Neuronal stem cell (in vitro differentiated cells): ENCODE results near the gene POLDIP2. TPM values are rescaled to one million over a fixed set of nuclear protein-coding genes. Genes with fewer than 3 reads are reported as not detected.

Experiments
- DNase-seq: peaks from one replicate; pipeline ENCODE4 v3.0.0-alpha.2; 2013; ENCODE audit warnings: low spot score
- H2AFZ ChIP-seq: one replicate; pipeline ENCODE4 v1.6.1; 2013; ENCODE audit warnings: mild to moderate bottlenecking, low read length, inconsistent platforms
- H2AK5ac ChIP-seq: 2 replicates; pipeline ENCODE4 v1.6.1; 2013; ENCODE audit warnings: low read depth, mild to moderate bottlenecking, inconsistent platforms, low read length, moderate library complexity, mixed read lengths
- H2BK120ac ChIP-seq: 2 replicates; pipeline ENCODE4 v1.6.1; 2013; ENCODE audit warnings: low read depth, mild to moderate bottlenecking, inconsistent platforms, low read length, moderate library complexity, mixed read lengths
- H2BK12ac ChIP-seq: one replicate; pipeline ENCODE4 v1.6.1; 2013; ENCODE audit warnings: low read length, inconsistent platforms
- H2BK15ac ChIP-seq: 2 replicates; pipeline ENCODE4 v1.6.1; 2013; ENCODE audit warnings: mild to moderate bottlenecking, low read length, inconsistent platforms, mixed read lengths
- H2BK5ac ChIP-seq: one replicate; pipeline ENCODE4 v1.6.1; 2013; ENCODE audit warnings: inconsistent platforms, mild to moderate bottlenecking, low read length, moderate library complexity
- H3K14ac ChIP-seq: one replicate; pipeline ENCODE4 v1.6.1; 2013; ENCODE audit warnings: low read length, inconsistent platforms
- H3K18ac ChIP-seq: 2 replicates; pipeline ENCODE4 v1.6.1; 2013; ENCODE audit warnings: low read length, inconsistent platforms
- H3K23ac ChIP-seq: 2 replicates; pipeline ENCODE4 v1.6.1; 2013; ENCODE audit warnings: low read depth, mild to moderate bottlenecking, mixed read lengths, low read length, inconsistent platforms; ENCODE audit not compliant: poor library complexity
- H3K27ac ChIP-seq: replicated peaks from 3 replicates; pipeline ENCODE4 v1.5.1; 2013; ENCODE audit warnings: low read length, inconsistent platforms
- H3K27me3 ChIP-seq, 3 experiments: 2 replicates each; pipeline ENCODE4 v1.6.1; 2013; ENCODE audit warnings: low read length in 3 of 3, mild to moderate bottlenecking in 2 of 3, inconsistent platforms in 1 of 3, low read depth in 1 of 3, mixed read lengths in 1 of 3, moderate library complexity in 1 of 3; ENCODE audit not compliant: control insufficient read depth in 3 of 3, insufficient read depth in 3 of 3
- H3K36me3 ChIP-seq, 2 donors: replicated peaks in 1 of 2; 2 replicates each; pipeline ENCODE4 v1.6.1; 2013; ENCODE audit warnings: low read length in 2 of 2; ENCODE audit not compliant: control insufficient read depth in 2 of 2, insufficient read depth in 2 of 2
- H3K4ac ChIP-seq: 2 replicates; pipeline ENCODE4 v1.6.1; 2013; ENCODE audit warnings: inconsistent platforms, mild to moderate bottlenecking, low read length, moderate library complexity
- H3K4me1 ChIP-seq, 2 donors: 1 replicate in 1 of 2; 2 replicates in 1 of 2; pipeline ENCODE4 v1.6.1; 2013; ENCODE audit warnings: low read length in 2 of 2, low read depth in 1 of 2; ENCODE audit not compliant: control insufficient read depth in 2 of 2, insufficient read depth in 1 of 2
- H3K4me2 ChIP-seq: one replicate; pipeline ENCODE4 v1.6.1; 2013; ENCODE audit warnings: mild to moderate bottlenecking, low read length, inconsistent platforms; ENCODE audit not compliant: insufficient read depth, poor library complexity, severe bottlenecking
- H3K4me3 ChIP-seq, 2 donors: 2 replicates each; pipeline ENCODE4 v1.5.1; 2013; ENCODE audit warnings: low read length in 2 of 2, mild to moderate bottlenecking in 2 of 2, inconsistent platforms in 1 of 2, moderate library complexity in 1 of 2
- H3K79me1 ChIP-seq: one replicate; pipeline ENCODE4 v1.6.1; 2013; ENCODE audit warnings: low read depth, mild to moderate bottlenecking, inconsistent platforms, low read length, moderate library complexity
- H3K9ac ChIP-seq: one replicate; pipeline ENCODE4 v1.6.1; 2013; ENCODE audit warnings: mild to moderate bottlenecking, low read depth, low read length, inconsistent platforms; ENCODE audit not compliant: poor library complexity
- H3K9me3 ChIP-seq, 2 donors: replicated peaks in 1 of 2; 2 replicates each; pipeline versions ENCODE3 to v1.6.1; 2013; ENCODE audit warnings: low read length in 2 of 2, mild to moderate bottlenecking in 2 of 2, inconsistent platforms in 1 of 2, low read depth in 1 of 2, mixed read lengths in 1 of 2, moderate library complexity in 1 of 2; ENCODE audit not compliant: control insufficient read depth in 2 of 2, insufficient read depth in 1 of 2
- H4K8ac ChIP-seq: one replicate; pipeline ENCODE4 v1.6.1; 2013; ENCODE audit warnings: low read depth, mild to moderate bottlenecking, inconsistent platforms, low read length, moderate library complexity
- H4K91ac ChIP-seq: one replicate; pipeline ENCODE4 v1.6.1; 2013; ENCODE audit warnings: low read length, low read depth, mild to moderate bottlenecking, inconsistent platforms; ENCODE audit not compliant: poor library complexity
- WGBS, 2 donors: extraction: QIAGEN DNeasy Blood & Tissue Kit; methylation state at CpG; one replicate each; pipeline ENCODE4 v1.1.7; 2013; ENCODE audit warnings: missing lambda C conversion rate in 2 of 2, mixed read lengths in 1 of 2; ENCODE audit not compliant: insufficient read length in 2 of 2, insufficient replicate concordance in 1 of 2; ENCODE audit errors: extremely low coverage in 2 of 2; 5-methylcytosine and 5-hydroxymethylcytosine counted together
- polyA plus RNA-seq, 2 experiments: library from polyadenylated mRNA; stranded (reverse); fragments of 200-250 nt; gene quantifications; one replicate each; pipeline ENCODE4 v1.2.3, GENCODE V29; 2013

Gene POLDIP2, protein sequence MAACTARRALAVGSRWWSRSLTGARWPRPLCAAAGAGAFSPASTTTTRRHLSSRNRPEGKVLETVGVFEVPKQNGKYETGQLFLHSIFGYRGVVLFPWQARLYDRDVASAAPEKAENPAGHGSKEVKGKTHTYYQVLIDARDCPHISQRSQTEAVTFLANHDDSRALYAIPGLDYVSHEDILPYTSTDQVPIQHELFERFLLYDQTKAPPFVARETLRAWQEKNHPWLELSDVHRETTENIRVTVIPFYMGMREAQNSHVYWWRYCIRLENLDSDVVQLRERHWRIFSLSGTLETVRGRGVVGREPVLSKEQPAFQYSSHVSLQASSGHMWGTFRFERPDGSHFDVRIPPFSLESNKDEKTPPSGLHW
- polyA plus RNA-seq (2013, experiment 1 of 2) = 55.9 TPM
- 56.3 TPM for polyA plus RNA-seq (2013, experiment 2 of 2)

DNA sequence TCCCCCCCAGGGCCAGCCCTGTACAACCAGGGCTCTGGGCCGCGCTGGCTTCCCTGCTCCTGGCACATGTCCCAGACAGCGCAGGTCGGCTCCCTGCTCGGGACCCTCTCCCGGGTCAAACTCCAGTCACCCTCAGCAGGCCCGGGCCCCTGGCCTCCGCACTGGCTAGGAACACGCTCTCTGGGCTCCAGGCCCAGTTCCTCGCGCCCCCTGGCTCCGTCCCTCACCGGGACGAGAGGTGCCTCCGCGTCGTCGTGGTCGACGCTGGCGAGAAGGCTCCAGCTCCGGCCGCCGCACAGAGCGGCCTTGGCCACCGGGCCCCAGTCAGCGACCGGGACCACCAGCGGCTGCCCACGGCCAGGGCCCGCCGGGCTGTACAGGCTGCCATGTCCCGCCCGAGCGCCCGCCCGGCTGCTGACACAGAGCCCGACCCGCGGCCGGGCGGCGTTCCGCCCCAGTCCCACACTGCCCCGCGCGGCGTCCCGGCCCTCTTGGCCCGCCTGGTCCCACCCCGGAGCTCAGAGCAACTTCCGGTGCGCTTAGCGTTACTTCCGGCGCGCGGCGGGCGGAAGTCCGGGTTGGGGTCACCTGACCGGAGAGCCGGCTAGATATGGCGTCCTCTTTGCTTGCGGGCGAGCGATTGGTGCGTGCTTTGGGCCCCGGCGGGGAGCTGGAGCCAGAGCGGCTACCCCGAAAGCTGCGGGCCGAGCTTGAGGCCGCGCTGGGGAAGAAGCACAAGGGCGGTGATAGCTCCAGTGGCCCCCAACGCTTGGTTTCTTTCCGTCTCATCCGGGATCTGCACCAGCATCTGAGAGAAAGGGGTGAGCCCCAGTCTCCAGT is at the start of gene POLDIP2:
Gene POLDIP2 (minus strand): TSS at position 467 of the 840 bp plus-strand sequence. CDS start 79 bp downstream, at position 388.
- peak within 1 kb of the TSS; percentile 96 for H3K9ac ChIP-seq
- peak within 1 kb of the TSS; percentile 80 for H3K23ac ChIP-seq
- peak within 1 kb of the TSS; percentile 76 for H2AK5ac ChIP-seq
- no peak within 1 kb of the TSS for H3K14ac ChIP-seq
- no peak within 1 kb of the TSS for H2BK15ac ChIP-seq
- H3K36me3 ChIP-seq = peaks cover 32 to 63% of the 10 kb centered on the region in 2 donors
- no peak within 1 kb of the TSS for H2BK120ac ChIP-seq
- no peak within 1 kb of the TSS for H4K8ac ChIP-seq
- H3K18ac ChIP-seq = peak within 1 kb of the TSS; percentile 92
- H3K27ac ChIP-seq = no peak within 1 kb of the TSS
- peaks cover 4 to 6% of the 10 kb centered on the region in 2 donors for H3K4me1 ChIP-seq
- WGBS, 2 donors = no CpG with 5 or more reads among the region's 80 CpGs
- no peaks in the 10 kb centered on the region for H3K9me3 ChIP-seq
- peak within 1 kb of the TSS; percentile 76 for H3K4me2 ChIP-seq
- H3K79me1 ChIP-seq = peaks cover 9% of the 10 kb centered on the region
- no peak within 1 kb of the TSS for H2BK12ac ChIP-seq
- H4K91ac ChIP-seq = no peak within 1 kb of the TSS
- peak within 1 kb of the TSS; percentile 44 for H2BK5ac ChIP-seq
- H3K4me3 ChIP-seq = peak within 1 kb of the TSS; percentile 85 to 95
- no peaks in the 10 kb centered on the region for H3K27me3 ChIP-seq
- H3K4ac ChIP-seq = no peak within 1 kb of the TSS
- DNase-seq = peak; percentile 88
- H2AFZ ChIP-seq = peak within 1 kb of the TSS; percentile 87

DNA sequence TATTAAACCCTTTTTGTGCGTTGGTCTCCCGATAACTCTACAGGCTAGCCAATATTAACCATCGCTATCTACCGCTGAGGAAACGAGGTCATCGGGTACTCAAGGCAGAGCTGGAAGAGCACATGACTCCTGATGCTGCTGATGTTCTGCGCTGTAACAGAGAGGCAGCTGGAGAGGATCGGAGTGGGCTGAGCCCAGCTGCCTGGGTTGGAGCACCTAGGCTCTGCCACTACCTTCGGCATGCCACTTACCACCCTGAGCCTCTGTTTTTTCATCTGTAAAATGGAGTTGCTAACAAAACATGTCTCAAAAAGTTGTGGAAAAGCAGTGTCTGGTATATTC is 49.1 kb upstream of the POLDIP2 start:
- WGBS, 2 donors = no CpG with 5 or more reads among the region's 9 CpGs
- H3K36me3 ChIP-seq = no peaks in the 10 kb centered on the region
- H2AK5ac ChIP-seq = no peak overlapping the region
- no peak overlapping the region for H2BK120ac ChIP-seq
- H3K4me3 ChIP-seq = peak overlapping the region; percentile 65 to 83
- peaks cover 0 to 19% (median 8%) of the 10 kb centered on the region in 3 experiments for H3K27me3 ChIP-seq
- H3K4me1 ChIP-seq = peaks cover 7 to 18% of the 10 kb centered on the region in 2 donors
- no peaks in the 10 kb centered on the region for H3K79me1 ChIP-seq
- no peak overlapping the region for H3K14ac ChIP-seq
- peak overlapping the region; percentile 99 for H2AFZ ChIP-seq
- H3K4me2 ChIP-seq = peak overlapping the region; percentile 99
- H3K27ac ChIP-seq = no peak overlapping the region
- no peak for DNase-seq
- no peak overlapping the region for H2BK12ac ChIP-seq
- H2BK5ac ChIP-seq = no peak overlapping the region
- no peak overlapping the region for H3K9ac ChIP-seq
- no peak overlapping the region for H4K8ac ChIP-seq
- H3K4ac ChIP-seq = no peak overlapping the region
- no peaks in the 10 kb centered on the region for H3K9me3 ChIP-seq
- no peak overlapping the region for H3K23ac ChIP-seq
- H2BK15ac ChIP-seq = no peak overlapping the region
- H4K91ac ChIP-seq = no peak overlapping the region
- no peak overlapping the region for H3K18ac ChIP-seq

DNA sequence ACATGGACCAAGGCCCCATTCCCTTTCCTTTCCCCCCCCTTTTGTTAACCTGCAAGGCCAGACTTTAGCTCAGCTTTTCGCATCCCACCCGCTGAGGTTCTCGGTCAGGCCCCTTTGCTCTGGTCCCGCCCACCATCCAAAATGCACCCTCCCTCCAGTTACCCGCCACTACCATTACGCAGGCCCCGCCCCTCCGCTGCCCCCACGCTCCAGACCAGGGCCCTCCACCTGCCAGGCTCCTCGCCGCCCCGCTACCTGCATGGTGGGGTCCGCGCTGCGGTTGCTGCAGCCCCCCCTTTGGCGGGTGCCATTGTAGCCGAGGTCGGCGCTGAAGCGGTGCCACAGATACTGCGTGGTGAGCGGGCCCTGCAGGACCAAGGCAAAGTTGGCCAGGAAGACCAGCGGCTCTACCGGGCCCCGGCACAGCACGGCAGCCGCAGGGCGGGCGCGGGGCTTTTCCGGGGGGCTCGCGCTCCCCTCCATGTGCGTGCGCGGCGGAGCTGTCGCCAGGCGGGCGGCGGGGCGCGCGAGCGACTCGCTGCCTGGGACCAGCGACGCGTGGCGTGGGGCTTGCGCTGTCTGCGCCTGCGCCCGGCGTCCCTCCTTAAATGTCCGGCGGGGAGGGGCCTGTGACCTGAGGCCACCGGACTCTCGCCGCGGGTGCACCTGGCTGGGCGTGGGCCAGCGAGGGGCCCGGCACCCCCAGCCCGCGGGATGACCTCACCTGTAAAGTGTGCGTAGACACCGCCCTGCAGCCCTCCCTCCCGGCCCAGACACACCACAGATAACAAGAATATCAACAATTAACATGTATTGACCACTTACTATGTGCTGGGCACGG is 48.5 kb upstream of the POLDIP2 start, which contains the start of gene SLC46A1:
Gene SLC46A1 (minus strand): TSS at position 581 of the 841 bp plus-strand sequence. CDS start 98 bp downstream, at position 483.
- H2BK5ac ChIP-seq = no peak within 1 kb of the TSS
- no peak within 1 kb of the TSS for H3K4ac ChIP-seq
- peak within 1 kb of the TSS; percentile 93 for H3K18ac ChIP-seq
- H3K9ac ChIP-seq = peak within 1 kb of the TSS; percentile 91
- H3K4me1 ChIP-seq = peaks cover 7 to 18% of the 10 kb centered on the region in 2 donors
- no peak within 1 kb of the TSS for H2BK120ac ChIP-seq
- peak within 1 kb of the TSS; percentile 65 to 83 for H3K4me3 ChIP-seq
- H3K23ac ChIP-seq = peak within 1 kb of the TSS; percentile 77
- peak within 1 kb of the TSS; percentile 44 for H4K8ac ChIP-seq
- peak within 1 kb of the TSS; percentile 60 for H2BK15ac ChIP-seq
- H2AK5ac ChIP-seq = no peak within 1 kb of the TSS
- H3K14ac ChIP-seq = no peak within 1 kb of the TSS
- no peak within 1 kb of the TSS for H4K91ac ChIP-seq
- WGBS, 2 donors = no CpG with 5 or more reads among the region's 70 CpGs
- peak within 1 kb of the TSS; percentile 99 for H3K4me2 ChIP-seq
- no peaks in the 10 kb centered on the region for H3K79me1 ChIP-seq
- H3K27me3 ChIP-seq = peaks cover 0 to 19% (median 2%) of the 10 kb centered on the region in 3 experiments
- H2BK12ac ChIP-seq = no peak within 1 kb of the TSS
- no peaks in the 10 kb centered on the region for H3K36me3 ChIP-seq
- no peak for DNase-seq
- H3K9me3 ChIP-seq = no peaks in the 10 kb centered on the region
- H2AFZ ChIP-seq = peak within 1 kb of the TSS; percentile 99
- no peak within 1 kb of the TSS for H3K27ac ChIP-seq
